OCI-LY3 (cell line): Measurements from ENCODE around the gene PRDX6.

ENCODE experiments used
- CTCF ChIP-seq: fragments of 200-600, 300-600 bp; sonication (generic); IDR thresholded peaks from 2 replicates; pipeline ENCODE4 v1.5.1; 2014; ENCODE audit warnings: antibody characterized with exemption, low read length, low read depth
- EZH2phosphoT487 ChIP-seq: fragments of 200-600 bp; shearing (Covaris generic); IDR thresholded peaks from 2 replicates; pipeline ENCODE4 v1.6.1; 2018; ENCODE audit warnings: antibody characterized with exemption, mixed run types, low read depth

DNA sequence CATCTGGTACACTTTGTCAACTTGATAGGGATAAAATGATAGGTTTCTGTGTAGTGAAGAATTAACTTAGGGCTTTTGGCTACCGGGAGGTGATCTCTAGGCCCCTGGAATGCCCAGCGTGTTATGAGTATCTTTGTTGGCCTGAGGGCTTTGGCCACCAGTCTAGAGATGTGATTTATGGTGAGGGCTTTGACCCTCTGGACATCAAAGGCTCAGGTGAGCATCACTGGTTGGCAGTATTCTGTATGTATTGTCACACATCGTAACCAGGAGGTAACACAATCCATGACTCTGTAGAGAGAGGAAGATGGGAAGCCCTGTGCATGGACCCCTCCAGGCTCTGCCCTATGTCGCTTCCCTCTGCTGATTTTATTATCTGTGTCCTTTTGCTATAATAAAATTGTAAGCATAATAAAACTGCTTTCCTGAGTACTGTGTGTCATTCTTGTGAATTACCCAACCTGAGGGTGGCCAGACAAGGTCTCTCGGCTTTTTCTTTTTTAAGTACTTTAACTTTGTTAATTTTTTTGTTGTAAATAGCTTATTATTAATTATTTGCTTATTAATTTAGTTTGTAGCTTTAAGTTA lies 40.2 kb upstream of the PRDX6 start:
- TF ChIP-seq CTCF (no peak), EZH2phosphoT487 (no peak)
